MCF 10A (cell line): ENCODE results near the gene RAB9A. TPM values are rescaled to one million over a fixed set of nuclear protein-coding genes. Genes with fewer than 3 reads are reported as not detected.

ENCODE experiments used
- BruUV-seq: library from RNA; stranded (reverse); fragments of 400-500 nt; replicated peaks from 2 replicates; lab custom pipeline; 2021; lab: Mats Ljungman, UMichigan
- CTCF ChIA-PET: fragments of 300-600 bp; sonication (Branson Sonifier 250); formaldehyde crosslinking; extraction: SDS; loops from one replicate; lab custom pipeline; 2021; ENCODE audit warnings: antibody characterized with exemption, inconsistent platforms; lab: Yijun Ruan, JAX
- POLR2A ChIA-PET: fragments of 300-600, 350-650 bp; sonication (Branson Sonifier 250); formaldehyde crosslinking; extraction: SDS; loops from one replicate; lab custom pipeline; 2020; ENCODE audit warnings: antibody characterized with exemption, inconsistent platforms; lab: Yijun Ruan, JAX
- DNase-seq: peaks from one replicate; pipeline ENCODE4 v3.0.0-alpha.2; 2018; ENCODE audit not compliant: unreplicated experiment
- H3K27ac Mint-ChIP-seq: one replicate; pipeline ENCODE4 v1.8.0; 2022; ENCODE audit warnings: mild to moderate bottlenecking, low read depth, mixed read lengths; ENCODE audit not compliant: unreplicated experiment
- H3K27me3 Mint-ChIP-seq: one replicate; pipeline ENCODE4 v1.8.0; 2022; ENCODE audit warnings: mixed read lengths; ENCODE audit not compliant: insufficient read depth, unreplicated experiment
- H3K36me3 Mint-ChIP-seq: one replicate; pipeline ENCODE4 v1.8.0; 2022; ENCODE audit warnings: mild to moderate bottlenecking, moderate library complexity, mixed read lengths; ENCODE audit not compliant: insufficient read depth, unreplicated experiment
- H3K4me1 Mint-ChIP-seq: one replicate; pipeline ENCODE4 v1.8.0; 2022; ENCODE audit warnings: mixed read lengths; ENCODE audit not compliant: insufficient read depth, unreplicated experiment
- H3K4me3 Mint-ChIP-seq: one replicate; pipeline ENCODE4 v1.8.0; 2022; ENCODE audit warnings: mild to moderate bottlenecking, moderate library complexity, mixed read lengths; ENCODE audit not compliant: unreplicated experiment
- H3K9me3 Mint-ChIP-seq: one replicate; pipeline ENCODE4 v1.8.0; 2022; ENCODE audit warnings: mixed read lengths; ENCODE audit not compliant: unreplicated experiment
- intact Hi-C: fragments of 100-400 bp; cut with micrococcal nuclease; formaldehyde crosslinking; loops from 2 replicates; pipeline ENCODE4 v1.14.1; 2022
- total RNA-seq: library from RNA; stranded (reverse); gene quantifications from 2 replicates; pipeline ENCODE4 v1.2.3, GENCODE V29; 2022
- TF ChIP-seq, protein P1 (sequence below): fragments of 200-600 bp; IDR thresholded peaks from one replicate; pipeline ENCODE4 v1.8.0; 2022; ENCODE audit warnings: antibody characterized with exemption, mild to moderate bottlenecking; ENCODE audit not compliant: unreplicated experiment

Gene RAB9A
- total RNA-seq, 1 experiment from 2014 or later, result 32.3 TPM

DNA sequence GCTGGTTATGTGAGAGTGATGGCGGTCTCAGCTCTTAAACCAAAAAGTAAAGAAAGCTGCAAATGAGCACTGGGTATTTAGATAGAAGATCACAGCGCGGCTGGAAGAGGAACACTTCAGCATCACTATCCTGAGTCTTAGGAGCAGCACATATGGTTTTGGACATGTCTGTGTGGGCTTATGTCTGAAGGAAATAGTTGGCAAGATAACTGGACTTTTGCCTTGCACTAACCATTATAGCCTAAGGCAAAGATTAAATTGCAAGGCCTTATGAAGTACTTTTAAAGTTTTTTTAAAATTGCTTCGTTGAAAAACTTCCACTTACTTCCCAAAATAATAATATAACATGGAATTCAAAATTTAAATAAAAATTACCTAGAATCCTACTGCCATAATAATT lies 4.6 kb upstream of the RAB9A start:
- CTCF ChIA-PET, result interaction anchor here (0.8 to 1.5 kb wide), 2 partner anchors 14 to 62 kb away, joined by 3 read pairs; no protein-coding TSS in a partner anchor
- Mint-ChIP-seq H3K27me3 (peaks cover 14% of the 10 kb centered on the region), H3K9me3 (no peaks in the 10 kb centered on the region), H3K27ac (no peak overlapping the region), H3K4me3 (no peak overlapping the region), H3K4me1 (peaks cover 10% of the 10 kb centered on the region), H3K36me3 (no peaks in the 10 kb centered on the region)
- TF ChIP-seq, protein P1, sequence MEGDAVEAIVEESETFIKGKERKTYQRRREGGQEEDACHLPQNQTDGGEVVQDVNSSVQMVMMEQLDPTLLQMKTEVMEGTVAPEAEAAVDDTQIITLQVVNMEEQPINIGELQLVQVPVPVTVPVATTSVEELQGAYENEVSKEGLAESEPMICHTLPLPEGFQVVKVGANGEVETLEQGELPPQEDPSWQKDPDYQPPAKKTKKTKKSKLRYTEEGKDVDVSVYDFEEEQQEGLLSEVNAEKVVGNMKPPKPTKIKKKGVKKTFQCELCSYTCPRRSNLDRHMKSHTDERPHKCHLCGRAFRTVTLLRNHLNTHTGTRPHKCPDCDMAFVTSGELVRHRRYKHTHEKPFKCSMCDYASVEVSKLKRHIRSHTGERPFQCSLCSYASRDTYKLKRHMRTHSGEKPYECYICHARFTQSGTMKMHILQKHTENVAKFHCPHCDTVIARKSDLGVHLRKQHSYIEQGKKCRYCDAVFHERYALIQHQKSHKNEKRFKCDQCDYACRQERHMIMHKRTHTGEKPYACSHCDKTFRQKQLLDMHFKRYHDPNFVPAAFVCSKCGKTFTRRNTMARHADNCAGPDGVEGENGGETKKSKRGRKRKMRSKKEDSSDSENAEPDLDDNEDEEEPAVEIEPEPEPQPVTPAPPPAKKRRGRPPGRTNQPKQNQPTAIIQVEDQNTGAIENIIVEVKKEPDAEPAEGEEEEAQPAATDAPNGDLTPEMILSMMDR, result no peak
- POLR2A ChIA-PET, result interaction anchor here (1.0 to 2.0 kb wide), 7 partner anchors 13 to 345 kb away, joined by 3 to 13 read pairs (median 5); partner anchors contain the start of genes GEMIN8, OFD1, TCEANC and TRAPPC2
- no TSS peak for BruUV-seq
- intact Hi-C loops, result no loop called here
- DNase-seq, result no peak

DNA sequence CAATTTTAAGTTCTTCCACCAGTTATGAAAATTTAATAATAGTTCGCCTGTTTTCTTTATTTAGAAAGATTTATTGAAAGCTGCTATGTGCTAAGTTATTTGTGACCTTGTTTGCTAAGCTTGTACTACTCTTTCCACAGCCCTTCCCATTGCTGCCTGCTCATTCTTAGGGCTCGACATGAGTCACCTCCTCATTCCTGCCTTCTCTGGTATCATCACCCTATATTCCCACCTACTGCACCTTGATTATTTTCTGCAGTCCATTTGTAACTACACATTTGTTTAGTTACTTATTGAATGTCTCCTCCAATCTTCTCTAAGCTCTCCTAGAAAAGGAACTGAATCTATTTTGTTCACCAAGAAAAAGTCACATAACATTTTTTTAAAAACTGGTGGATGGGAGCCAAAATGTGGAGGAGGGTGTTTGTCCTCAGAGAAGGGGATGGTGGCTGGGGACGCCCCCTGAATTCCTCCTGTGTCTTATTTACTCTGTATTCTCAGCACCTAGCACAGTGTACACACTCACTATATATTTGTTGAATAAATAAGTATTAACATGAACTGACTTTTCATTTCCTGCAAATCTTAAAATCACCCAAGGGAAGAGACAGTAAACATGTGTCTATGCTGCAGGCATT lies 3.7 kb upstream of the RAB9A start:
- no peaks in the 10 kb centered on the region for H3K9me3 Mint-ChIP-seq
- peaks cover 14% of the 10 kb centered on the region for H3K27me3 Mint-ChIP-seq
- H3K27ac Mint-ChIP-seq, result peak overlapping the region; percentile 4
- no peaks in the 10 kb centered on the region for H3K36me3 Mint-ChIP-seq
- no TSS peak for BruUV-seq
- intact Hi-C loops, result no loop called here
- H3K4me1 Mint-ChIP-seq, result peaks cover 11% of the 10 kb centered on the region
- ChIA-PET CTCF (interaction anchor here (0.8 to 1.5 kb wide), 2 partner anchors 15 to 61 kb away, joined by 3 read pairs; no protein-coding TSS in a partner anchor), POLR2A (interaction anchor here (0.9 to 2.0 kb wide), 10 partner anchors 8 to 344 kb away, joined by 3 to 13 read pairs (median 4); partner anchors contain the start of genes GEMIN8, OFD1, TCEANC and TRAPPC2)
- DNase-seq, result peak; percentile 68
- no peak overlapping the region for H3K4me3 Mint-ChIP-seq
- TF ChIP-seq, protein P1, result no peak

DNA sequence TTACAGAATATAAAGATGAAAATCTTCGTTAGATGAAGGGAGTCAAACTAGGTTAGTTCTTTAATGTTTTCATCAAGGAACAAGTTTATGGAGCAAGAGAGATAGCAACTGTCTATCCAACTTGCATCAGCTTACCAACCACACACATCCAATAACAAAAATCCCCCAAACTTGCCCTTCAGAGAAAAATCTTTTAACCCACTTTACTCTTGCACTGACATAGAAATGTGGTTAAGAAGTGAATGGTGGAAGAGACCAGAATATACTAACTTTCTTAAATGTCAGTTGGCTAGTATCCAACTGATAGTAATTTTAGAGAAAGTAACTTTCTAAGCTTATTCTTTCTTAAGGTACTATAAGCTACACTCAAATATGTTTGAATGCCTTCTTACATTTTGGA lies 1.7 kb upstream of the RAB9A start:
- ChIA-PET CTCF (interaction anchor here (0.6 to 2.0 kb wide), 4 partner anchors 17 to 1662 kb away, joined by 3 to 7 read pairs (median 6); no protein-coding TSS in a partner anchor), POLR2A (interaction anchor here (0.6 to 15.4 kb wide), 6 partner anchors 18 to 343 kb away, joined by 3 to 213 read pairs (median 11); partner anchors contain the start of genes GEMIN8, OFD1, TCEANC and TRAPPC2)
- Mint-ChIP-seq H3K9me3 (no peaks in the 10 kb centered on the region), H3K4me1 (peaks cover 21% of the 10 kb centered on the region), H3K36me3 (no peaks in the 10 kb centered on the region), H3K27ac (no peak overlapping the region), H3K27me3 (peaks cover 14% of the 10 kb centered on the region), H3K4me3 (no peak overlapping the region)
- intact Hi-C loops, result no loop called here
- DNase-seq, result no peak
- TF ChIP-seq, protein P1, result no peak
- no TSS peak for BruUV-seq

DNA sequence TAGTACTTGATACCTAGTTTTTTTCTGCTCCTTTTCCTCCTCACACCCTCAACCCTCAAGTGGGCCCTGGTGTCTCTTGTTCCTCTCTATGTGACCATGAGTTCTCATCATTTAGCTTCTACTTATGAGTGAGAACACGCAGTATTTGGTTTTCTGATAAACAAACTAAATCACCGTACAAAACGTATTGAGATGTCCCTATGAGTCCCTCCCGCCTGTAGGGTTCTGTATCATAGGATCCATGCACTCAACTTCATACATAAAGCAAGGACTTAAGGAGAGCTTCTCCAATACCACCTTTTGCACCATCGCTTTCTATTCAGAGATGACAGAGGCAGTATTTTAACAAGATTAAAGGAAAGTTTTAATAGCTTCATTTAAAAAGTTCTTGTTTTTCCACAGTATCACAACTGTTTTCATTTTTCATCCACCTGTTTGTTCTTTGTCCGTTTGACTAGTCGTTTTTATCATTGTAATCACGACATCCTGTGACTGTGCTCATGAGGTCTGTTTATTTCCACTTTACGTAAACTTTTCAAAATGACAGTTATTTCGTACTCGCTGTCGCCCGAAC lies 457 bp upstream of the RAB9A start:
- POLR2A ChIA-PET, result interaction anchor here (0.6 to 15.4 kb wide), 19 partner anchors 9 to 341 kb away, joined by 3 to 213 read pairs (median 5); partner anchors contain the start of genes GEMIN8, OFD1, TCEANC and TRAPPC2
- TF ChIP-seq, protein P1, result no peak
- Mint-ChIP-seq H3K27ac (peak overlapping the region; percentile 77), H3K27me3 (peaks cover 14% of the 10 kb centered on the region), H3K9me3 (no peaks in the 10 kb centered on the region), H3K36me3 (no peaks in the 10 kb centered on the region), H3K4me3 (peak overlapping the region; percentile 84), H3K4me1 (peaks cover 33% of the 10 kb centered on the region)
- DNase-seq, result no peak
- CTCF ChIA-PET, result interaction anchor here (0.6 to 2.0 kb wide), 11 partner anchors 19 to 896 kb away, joined by 3 to 7 read pairs (median 4); partner anchors contain the start of genes OFD1 and TRAPPC2
- intact Hi-C loops, result no loop called here
- BruUV-seq, result no TSS peak
